Activated T-cell treated with anti-CD3 and anti-CD28 coated beads for 1 hour (primary cell): ENCODE measurements around the gene EXOC3.

Experiments used
- DNase-seq: peaks from one replicate; pipeline ENCODE4 v3.0.0-alpha.2; 2020; ENCODE audit warnings: low read depth

Gene EXOC3

DNA sequence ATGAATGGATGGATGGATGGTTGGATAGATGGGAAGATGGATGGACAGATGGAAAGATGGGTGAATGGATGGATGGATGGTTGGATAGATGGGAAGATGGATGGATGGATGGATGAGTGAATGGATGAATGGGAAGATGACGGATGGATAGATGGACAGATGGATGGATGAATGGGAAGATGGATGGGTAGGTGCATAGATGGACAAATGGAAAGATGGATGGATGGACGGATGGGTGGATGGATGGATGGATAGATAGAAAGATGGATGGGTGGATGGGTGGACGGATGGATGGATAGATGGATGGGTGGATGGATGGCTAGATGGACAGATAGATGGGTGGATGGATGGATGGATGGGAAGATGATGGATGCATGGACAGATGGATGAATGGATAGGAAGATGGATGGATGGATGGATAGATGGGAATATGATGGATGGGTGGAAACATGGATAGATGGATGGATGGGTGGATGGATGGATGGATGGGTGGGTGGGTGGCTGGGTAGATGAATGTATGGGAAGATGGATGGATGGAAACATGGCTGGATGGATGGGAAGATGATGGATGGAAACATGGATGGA, 16.5 kb upstream of the EXOC3 start:
- DNase-seq: no peak

DNA sequence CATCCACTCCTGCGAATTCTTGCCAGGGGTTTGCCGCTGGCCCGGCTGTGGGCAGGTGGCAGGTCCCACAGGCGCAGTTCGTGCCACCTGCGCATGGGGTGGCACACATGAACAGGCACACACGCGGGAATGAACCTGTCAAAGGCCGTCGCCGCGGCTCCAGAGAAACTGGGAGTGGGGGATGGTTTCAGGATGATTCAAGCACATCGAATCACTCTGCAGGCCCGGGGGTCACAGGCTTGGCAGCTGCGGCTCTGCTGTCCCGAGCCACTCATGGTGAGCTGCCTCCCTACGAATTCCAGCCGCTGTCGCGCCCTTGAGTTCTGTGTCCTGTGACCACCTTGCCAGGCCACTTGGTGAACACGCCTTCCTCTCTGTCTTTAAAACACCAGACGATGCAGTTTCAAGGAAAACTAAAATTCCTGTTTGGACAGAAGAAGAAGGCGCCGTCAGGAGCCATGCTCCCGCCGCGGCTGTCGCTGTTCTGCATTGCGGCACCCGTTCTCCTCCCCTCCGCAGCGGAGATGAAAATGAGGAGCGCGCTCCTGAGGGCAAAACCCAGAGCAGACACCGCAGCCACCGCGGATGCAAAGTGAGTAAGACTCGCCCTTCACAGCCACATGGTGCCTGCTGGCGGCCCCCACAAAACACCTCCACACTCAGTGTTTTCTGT, 15.4 kb upstream of the EXOC3 start:
- no peak for DNase-seq

DNA sequence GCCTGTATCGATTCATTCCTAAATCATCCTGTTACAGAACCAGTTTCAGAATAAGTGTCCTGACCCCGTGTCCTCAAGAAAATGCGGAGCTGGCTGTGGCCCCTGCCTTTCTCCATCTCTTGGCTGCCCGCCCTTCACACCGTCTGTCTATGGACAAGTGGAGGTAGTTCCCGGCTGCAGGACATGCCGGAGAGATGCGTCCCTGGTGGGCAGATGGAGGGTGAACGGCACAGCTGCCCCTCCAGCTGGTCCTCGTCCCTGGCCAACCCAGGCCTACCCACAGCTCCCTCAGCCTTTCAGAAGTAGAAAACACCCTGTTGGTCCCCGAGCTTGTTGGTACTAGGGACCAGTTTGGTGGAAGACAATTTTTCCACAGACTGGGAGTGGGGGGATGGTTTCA, 14.8 kb upstream of the EXOC3 start:
- no peak for DNase-seq

DNA sequence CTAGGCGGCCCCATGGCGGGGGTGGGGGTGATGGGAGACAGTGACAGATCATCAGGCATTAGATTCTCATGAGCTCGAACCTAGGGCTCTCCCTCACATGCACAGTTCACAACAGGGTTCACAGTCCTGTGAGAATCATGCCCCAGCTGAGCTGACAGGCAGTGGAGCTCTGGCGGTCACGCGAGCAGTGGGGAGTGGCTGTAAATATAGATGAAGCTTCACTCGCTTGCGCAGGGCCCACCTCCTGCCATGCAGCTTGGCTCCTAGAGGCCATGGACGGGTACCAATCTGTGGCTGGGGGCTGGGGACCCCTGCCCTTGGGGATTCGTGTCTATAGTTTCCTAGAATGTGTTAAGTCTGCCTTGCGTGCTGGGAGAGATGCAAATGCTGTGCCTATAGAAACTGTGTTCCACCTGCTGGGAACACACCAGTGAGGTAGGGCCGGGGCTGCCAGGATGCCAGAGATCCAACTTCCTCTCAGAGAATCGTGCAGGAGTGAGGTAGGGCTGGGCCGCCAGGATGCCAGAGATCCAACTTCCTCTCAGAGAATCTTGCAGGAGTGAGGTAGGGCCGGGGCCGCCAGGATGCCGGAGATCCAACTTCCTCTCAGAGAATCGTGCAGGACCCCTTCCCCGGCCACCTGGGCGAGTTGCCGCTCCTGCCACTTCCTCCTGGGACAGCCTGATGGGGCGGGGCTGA, 14.1 kb upstream of the EXOC3 start:
- no peak for DNase-seq

DNA sequence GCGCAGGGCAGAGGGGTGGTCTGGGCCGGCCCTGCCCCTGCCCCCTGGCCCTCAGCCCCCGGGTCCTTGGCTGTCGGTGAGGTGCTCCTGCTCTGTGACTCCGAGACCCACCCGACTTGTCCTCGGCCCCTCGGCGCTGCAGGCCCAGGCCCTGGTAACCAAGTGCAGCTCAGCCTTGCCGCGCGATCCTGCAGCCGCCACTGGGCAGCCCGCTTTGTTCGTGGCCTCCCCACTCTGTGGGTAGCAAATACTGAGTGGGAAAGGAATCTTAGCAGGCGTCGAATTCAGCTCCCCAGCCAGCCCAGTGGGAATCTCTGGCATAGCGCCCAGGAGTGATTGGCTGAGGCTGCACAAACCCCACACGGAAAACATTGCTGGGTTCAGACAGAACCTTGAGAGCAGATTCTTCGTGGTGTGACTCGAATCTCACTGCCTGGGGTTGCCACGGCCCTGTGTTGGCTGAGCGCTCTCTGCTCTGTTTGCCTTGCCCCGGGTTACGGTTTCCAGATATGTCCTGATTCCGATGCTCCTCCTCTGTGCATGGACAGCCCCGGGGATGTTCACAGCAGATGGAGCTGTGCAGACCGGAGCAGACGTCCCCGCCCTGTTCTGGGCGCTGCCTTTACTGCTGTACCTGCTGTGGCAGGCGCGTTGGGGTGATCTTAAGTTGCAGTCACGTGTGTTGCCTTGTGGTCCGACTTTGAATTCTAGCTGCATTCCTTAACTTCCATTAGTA, 13.4 kb upstream of the EXOC3 start:
- DNase-seq: no peak

DNA sequence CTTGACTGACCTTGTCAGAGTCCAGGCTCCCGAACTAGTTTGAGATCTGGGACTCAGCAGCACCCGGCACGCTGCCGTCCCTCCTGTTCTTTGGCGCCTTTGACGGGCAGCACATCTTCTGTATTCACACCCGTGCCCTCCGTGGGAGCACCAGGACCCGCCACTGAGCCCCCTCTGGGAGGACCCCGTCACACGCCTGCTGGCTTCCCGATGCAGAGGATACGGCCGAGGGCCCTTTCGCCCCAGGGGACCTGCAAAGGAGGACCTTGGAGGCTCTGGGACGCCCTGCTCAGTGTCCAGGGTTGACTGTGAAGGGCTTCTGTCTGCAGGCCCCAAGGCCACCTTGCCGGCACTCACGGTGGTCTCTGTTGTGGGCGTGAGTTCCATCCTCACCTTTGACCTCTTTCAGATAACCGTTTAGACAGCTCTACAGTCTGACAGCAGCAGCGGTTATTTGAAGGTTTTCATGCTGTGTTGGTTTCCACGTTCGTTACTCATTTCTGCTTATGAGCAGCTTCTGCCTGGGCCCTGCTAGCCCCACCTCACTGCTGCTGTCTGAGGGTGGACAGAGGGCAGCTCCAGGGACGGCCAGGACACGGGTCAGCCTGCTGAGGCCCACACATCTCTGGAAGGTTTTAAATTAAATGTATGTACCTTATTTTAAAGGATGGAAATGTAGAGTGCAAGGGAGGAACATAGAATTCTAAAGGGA, 12.6 kb upstream of the EXOC3 start:
- DNase-seq: no peak

DNA sequence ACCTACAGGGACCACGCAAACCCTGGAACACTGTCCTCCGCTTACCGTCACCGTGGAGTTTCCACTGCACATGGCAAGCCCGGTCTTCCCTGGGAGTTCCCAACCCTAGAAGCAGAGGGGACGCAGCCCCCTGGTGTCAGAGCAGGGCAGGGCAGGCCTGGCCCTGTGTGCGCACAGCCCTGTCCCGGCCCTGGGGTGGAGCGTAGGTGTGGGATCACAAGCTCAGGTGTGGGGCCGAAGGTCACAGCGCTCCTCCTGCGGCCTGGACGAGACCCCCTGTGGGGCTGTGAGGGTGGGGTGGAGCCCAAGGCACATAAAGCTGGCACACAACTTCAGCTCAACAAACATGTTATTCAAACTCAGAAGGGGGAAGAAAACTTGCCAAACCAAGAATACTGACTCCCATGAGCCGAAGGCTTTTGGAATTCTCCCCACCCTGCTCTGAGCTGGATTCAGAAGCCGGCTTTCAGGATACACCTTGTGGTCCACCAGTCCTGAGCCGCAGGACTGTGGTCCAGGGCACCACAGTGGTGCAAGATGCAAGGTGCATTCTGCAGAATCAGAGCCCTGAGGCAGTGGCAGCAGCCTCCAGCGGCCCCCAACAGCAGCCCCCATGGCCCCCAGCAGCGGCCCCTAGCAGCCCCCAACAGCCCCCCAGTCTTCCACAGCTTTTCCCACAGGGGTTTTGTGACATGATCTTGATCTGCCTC, 11.8 kb upstream of the EXOC3 start:
- peak; percentile 17 for DNase-seq

DNA sequence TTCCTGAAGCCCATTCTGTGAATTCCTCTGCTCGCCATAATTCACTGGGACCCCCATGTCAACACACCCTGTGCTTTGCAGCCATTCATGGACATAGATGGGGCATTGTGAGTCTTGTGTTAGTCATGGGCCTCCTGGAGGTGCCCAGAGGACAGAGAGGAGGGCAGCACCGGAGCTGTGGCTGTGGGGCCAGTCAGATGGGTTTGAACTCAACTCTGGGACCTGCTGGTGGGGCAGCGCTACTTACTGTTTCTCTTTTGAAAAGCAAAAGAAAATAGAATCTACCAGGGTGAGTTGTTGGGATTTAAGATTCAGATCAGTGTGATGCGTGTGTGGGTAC, 11.3 kb upstream of the EXOC3 start:
- no peak for DNase-seq

DNA sequence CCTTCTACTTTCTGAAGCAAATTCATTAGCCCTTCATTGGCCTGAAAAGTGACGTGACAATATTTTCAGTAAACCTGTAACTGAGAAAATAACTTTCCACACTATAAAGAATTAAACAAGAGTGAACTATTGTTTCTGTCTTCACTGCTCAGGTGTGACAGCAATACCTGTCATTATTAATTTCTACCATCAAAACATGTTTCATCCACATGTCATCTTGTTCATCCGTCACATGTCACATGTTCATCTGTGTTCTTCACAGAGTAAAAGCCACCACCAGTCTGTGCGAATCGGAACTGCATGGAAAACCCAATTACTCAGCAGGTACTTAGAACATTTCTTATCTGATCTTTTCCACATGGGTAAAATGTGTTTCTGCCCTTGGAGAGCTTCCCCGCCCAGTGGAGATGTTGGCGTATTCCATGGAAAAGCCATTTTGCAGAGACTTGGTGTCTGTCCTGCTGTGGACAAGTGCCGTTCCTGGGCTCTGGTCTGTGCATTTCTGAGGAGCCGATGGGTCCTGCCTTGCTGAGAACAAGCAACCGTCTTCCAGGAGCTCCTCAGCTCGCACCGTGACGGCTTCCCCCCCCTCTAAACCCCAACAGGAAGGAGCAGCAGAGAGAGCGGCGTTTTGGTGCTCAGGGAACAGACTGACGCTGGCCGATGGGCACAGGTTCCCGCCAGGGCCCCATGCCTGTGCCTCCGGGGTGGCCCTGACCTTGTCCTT, 10.6 kb upstream of the EXOC3 start:
- no peak for DNase-seq

DNA sequence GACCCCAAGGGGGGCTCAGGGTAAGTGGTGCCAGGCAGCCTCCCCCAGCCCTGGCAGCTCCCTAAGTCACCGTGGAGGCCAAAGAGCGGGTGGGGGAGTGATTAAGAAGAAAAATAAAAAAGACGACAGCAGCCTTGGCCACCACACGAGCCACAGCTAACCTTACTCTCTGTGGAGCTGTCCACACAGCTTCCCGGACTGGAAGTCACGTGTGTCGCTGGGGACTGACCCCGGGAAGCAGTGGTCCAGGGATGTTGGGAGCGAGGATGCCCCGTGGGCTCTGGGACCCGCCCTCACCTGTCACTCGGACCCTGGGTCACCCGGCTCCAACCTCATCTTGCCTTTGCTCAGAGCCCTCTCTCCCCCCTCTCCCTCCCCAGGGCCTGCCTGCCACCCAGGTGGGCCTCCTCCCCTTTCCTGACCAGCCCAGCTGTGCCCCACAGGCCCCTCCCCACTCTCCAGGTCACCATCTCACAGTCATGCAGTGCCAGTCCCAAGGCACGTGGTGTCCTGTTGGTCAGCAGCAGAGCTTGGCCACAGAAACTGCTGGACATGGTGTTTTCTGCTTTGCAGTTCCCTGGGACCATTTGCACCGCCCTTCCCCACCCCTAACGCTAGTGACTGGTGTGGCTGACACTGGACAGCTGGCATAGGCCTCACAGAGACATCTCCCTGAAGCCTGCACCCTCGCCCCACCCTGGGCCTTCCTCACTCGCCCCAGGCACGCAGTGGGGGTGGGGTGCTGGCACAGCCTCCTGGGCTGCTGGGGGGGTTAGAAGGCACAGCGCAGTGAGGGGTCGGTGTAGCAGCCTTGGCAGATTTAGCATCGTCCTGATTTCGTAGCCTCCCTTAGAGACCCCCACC, 9.8 kb upstream of the EXOC3 start:
- DNase-seq: no peak

DNA sequence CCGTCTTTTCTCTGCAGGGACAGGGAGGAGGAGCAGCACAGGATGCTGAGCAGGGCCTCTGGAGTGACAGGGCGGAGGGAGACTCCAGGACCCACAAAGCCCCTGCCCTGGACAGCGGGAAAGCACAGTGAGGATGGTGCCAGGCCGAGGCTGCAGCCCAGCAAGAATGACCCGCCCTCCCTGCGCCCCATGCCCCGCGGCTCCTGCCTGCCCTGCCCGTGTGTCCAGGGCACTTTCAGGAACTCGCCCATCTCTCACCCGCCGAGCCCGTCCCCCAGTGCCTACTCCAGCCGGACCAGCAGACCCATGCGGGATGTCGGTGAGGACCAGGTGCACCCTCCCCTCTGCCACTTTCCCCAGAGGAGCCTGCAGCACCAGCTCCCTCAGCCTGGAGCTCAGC, 9.1 kb upstream of the EXOC3 start:
- no peak for DNase-seq

DNA sequence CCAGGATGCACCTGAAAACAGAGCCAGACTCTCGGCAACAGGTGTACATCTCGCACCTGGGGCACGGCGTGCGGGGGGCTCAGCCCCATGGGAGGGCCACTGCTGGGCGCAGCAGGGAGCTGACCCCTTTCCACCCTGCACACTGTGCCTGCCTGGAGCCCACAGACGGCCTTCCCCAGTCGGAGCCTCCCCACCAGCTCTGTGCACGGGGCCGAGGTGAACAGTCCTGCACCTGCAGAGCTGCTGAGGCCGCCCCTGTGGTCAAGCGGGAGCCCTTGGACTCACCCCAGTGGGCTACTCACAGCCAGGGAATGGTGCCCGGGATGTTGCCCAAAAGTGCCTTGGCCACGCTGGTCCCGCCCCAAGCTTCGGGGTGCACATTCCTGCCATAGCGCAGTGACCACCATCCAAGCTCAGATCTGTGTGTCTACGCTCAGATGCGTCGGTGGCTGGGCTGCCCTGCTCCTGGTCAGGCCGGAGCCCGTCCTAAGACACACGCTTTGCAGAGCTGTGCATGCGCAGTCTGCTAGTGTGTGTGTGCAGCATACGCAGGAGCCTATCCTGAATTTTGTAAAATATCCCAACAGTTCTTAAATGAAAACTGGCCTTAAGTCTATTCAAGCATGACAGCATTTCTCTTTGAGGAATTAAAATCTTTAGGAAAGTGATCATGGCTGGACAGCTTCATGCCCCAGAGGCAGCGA, 8.4 kb upstream of the EXOC3 start:
- DNase-seq: no peak

DNA sequence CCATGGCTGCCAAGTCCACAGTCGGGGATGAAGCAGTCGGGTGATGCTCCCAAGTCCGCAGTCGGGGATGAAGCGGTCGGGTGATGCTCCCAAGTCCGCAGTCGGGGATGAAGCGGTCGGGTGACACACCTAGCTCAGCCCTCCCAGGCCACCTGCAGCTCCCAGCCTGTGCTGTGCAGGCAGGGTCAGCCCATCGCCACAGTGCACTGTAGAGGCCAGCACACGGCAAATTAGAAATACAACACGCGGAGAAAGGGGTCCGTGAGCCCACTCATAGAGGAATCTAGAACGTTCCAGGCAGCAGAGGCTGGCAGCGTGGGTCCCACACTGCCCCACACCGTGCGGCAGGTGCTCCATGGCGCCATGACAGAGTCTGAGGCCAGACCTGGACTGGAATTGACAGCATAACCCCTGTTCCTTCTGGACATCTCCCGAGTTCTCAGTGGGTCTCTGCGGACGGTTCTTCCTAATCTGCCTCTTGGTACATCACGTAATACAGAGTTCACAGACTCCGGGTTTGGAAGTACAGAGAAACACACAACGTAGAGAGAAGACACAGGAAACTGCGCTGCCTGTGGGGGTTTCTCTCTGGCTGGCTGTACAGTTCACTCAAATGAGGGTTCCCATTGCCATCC, 7.7 kb upstream of the EXOC3 start:
- DNase-seq: no peak

DNA sequence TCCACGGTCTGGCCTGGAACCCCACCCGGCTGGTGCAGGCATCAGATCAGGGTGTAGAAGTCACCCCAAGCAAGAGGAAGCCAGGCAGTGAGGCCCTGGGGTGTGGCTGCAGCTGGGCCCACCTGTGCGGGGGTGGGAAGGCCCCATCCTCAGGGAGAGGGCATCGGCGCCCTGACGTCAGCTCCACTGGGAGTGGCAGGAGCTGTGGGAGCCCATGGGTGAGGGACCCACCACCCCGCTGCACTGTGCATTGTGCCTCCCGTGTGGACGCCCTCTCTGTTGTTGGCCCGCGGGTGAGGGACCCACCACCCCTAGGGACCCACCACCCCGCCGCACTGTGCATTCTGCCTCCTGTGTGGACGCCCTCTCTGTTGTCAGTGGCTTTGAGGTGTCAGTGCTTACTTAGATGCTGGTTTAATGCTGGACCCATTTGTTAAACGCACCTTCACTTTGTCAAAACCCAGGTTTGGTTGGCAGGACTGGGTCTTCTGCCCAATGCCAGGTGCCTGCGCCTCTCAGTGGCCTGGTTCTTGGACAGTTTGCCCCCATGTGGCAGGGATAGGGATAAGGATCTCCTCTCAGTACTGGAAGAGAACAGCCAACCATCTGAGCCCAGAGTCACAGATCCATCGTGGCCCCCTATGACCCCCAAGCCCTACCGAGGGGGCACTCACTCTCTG, 6.9 kb upstream of the EXOC3 start:
- no peak for DNase-seq

DNA sequence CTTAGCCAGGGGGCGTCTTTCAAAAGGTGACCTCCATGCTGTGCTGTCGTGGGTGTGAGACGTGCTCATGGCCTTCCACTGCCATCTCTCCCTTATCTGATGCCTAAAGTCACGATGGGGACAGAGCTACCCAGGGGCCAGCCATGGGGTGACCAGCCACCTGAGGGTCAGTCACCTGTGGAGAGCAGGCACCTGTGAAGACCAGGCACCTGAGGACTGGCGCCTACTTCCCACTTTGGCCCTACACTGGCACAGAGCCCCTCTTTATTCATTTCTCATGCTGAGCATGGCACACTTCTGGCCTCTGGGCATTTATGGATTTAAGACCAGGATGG, 6.4 kb upstream of the EXOC3 start:
- no peak for DNase-seq

DNA sequence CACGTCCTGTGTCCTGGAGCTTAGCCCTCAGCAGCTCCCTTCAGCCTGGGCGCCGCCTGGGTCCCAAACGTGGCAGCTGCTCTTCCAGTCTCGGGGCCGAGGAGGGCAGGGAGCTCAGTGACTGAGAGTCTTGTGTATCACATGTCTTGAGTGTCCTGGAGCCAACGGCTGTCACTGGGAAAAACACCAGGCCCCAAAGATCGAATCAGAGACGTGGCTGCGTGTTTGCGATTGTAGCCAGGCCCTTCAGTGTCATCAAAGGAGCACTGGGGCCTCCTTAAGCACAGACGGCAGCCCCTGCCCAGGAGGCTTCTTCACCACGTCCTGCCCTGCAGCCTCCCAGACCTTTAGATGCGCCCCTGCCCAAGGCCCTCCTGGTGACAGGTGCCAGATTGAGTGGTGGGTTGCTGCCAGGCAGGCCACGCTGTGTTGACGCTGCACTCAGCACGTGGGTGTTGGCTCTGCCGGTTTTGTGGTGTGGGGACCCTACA, 5.7 kb upstream of the EXOC3 start:
- DNase-seq: no peak

DNA sequence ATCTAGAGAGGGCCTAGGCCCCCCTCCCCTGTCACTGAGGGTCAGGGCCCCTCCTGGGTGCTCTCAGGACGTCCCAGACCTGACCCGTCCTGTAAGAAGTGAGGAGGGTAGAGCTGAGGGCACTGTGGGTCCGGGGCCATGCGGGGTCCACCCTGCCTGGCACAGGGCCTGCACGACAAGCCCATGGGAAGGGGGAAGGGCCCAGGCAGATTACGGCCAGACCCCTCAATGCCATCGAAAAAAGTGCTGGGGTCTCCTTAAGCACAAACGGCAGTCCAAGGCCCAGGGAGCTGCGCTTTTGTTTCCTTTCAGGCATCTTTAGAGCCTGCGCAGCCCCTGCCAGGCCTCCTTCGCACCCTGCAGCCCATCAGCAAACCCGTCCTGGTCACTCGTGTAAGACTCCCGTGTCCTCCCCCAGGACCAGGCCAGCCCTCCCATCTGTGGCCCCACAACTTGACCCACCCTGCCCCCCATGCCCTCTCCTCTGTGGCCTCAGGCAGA, 4.4 kb upstream of the EXOC3 start:
- no peak for DNase-seq

DNA sequence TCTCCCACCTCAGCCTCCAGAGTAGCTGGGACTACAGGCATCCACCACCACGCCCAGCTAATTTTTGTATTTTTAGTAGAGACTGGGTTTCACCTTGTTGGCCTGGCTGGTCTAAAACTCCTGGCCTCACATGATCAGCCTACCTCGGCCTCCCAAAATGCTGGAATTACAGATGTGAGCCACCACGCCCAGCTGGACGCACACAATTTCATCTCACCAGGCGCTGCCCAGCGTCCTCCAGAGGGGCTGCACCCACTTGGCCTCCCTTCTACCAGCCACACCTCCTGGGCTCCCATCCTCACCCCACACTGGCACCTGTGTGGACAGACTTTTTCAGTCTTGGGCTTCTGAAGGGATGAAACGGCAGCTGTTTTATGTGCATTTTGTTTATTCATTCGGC, 3.8 kb upstream of the EXOC3 start:
- DNase-seq: no peak
